GM18499 (cell line): Measurements from ENCODE around the gene ZNF235.
"Not testable (repeated sequence)": the region's sequence is repeated elsewhere in the genome, so short reads cannot be mapped to it uniquely, and the experiment has no call there.

Experiments
- ATAC-seq: cut with Tn5 transposase; IDR thresholded peaks from one replicate; pipeline ENCODE4 v1.9.1; 2021; ENCODE audit warnings: moderate number of reproducible peaks; ENCODE audit not compliant: insufficient read depth, unreplicated experiment

Gene ZNF235

GRCh38 chr19:44258835-44259413 lies 45.9 kb downstream of the ZNF235 start:
- ATAC-seq: no peak

GRCh38 chr19:44258136-44258535 lies 46.7 kb downstream of the ZNF235 start:
- ATAC-seq: no peak

GRCh38 chr19:44255705-44256411 lies 49.0 kb downstream of the ZNF235 start:
- ATAC-seq: no peak

- no peak for ATAC-seq
Measured at GRCh38 chr19:44254496-44254895, 50.3 kb downstream of the ZNF235 start.

GRCh38 chr19:44253392-44253791 lies 51.4 kb downstream of the ZNF235 start:
- not testable (repeated sequence) for ATAC-seq

- ATAC-seq: not testable (repeated sequence)
Measured at GRCh38 chr19:44252332-44252731, 52.5 kb downstream of the ZNF235 start.

GRCh38 chr19:44236384-44236783 lies 68.4 kb downstream of the ZNF235 start:
- no peak for ATAC-seq
